Thyroid gland (tissue), 4 donors: Measurements from ENCODE around the gene RB1.

Experiments used
- CTCF ChIP-seq, 6 experiments: fragments of 200-600 bp in 3 of 6; fragments of 450-650 bp in 3 of 6; sonication (generic) in 3 of 6; IDR thresholded peaks; one replicate each; pipeline ENCODE4 v1.5.1; 2016 to 2019; ENCODE audit warnings: antibody characterized with exemption in 6 of 6, mild to moderate bottlenecking in 2 of 6, inconsistent platforms in 1 of 6, moderate library complexity in 1 of 6
- POLR2A ChIP-seq, 2 donors: fragments of 450-650 bp; IDR thresholded peaks; one replicate each; pipeline ENCODE4 v1.6.1; 2017; ENCODE audit warnings: antibody characterized with exemption in 2 of 2, mild to moderate bottlenecking in 2 of 2, moderate library complexity in 1 of 2

GRCh38 chr13:48429886-48430285 is 126.3 kb downstream of the RB1 start:
- TF ChIP-seq POLR2A (IDR thresholded peaks at IDR 0.05), result no peak
- no peak for TF ChIP-seq CTCF (IDR thresholded peaks at IDR 0.05)
